ENCODE results near the gene CAPN1. TPM values are rescaled to one million over a fixed set of nuclear protein-coding genes. Genes with fewer than 3 reads are reported as not detected.
A peak's percentile ranks its signal among the peaks of the same experiment; 100 is the strongest.
"Not testable (repeated sequence)": the region's sequence is repeated elsewhere in the genome, so short reads cannot be mapped to it uniquely, and the experiment has no call there.

Gene CAPN1
- total and polyA plus RNA-seq, 2 experiments from 2014 or later = 106 to 145 TPM

DNA sequence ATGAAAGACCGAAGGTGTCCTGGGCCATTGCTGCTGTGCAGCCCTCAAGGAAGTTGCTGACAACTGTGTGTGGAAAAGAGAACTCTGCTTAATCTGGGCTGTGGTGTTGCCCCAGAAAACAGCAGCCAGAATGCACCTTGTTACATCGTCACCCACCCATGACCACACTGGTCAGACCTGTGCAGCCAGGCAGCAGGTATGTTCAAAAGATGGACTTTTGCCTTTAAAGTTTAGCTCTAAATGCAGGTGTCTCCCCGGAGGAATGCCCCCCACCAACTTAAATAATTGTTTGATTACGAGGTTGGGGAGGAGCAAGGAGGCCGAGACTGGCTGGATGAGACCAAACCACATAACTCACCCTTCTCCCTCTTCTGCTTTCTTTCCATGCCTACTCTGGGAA is 64.8 kb downstream of the CAPN1 start:
- Histone ChIP-seq H3K27me3 (replicated peaks; ENCODE audit: insufficient read depth) (no peaks in the 10 kb centered on the region), H2AFZ (no peak overlapping the region), H3K9me3 (ENCODE audit: low read depth) (no peaks in the 10 kb centered on the region), H3F3A (ENCODE audit: insufficient read depth) (no peaks in the 10 kb centered on the region), H3K9me2 (ENCODE audit: insufficient read depth) (no peaks in the 10 kb centered on the region), H4K20me1 (ENCODE audit: insufficient read depth) (no peaks in the 10 kb centered on the region), H3K36me3 (ENCODE audit: low read depth) (no peaks in the 10 kb centered on the region), H3K4me2 (ENCODE audit: unreplicated experiment) (no peak overlapping the region), H3K9ac (no peak overlapping the region), H3K4me1 (ENCODE audit: insufficient read depth) (no peaks in the 10 kb centered on the region), H3K79me2 (ENCODE audit: insufficient read depth) (no peaks in the 10 kb centered on the region), H3K27ac (no peak overlapping the region), H3K4me3 (no peak overlapping the region)
- WGBS, 2 experiments (ENCODE audit: low coverage in 1 of 2, low lambda C conversion rate in 2 of 2, missing lambda C conversion rate in 2 of 2) = 68 to 69% methylated on average over 5 of the region's 5 CpGs
- in situ Hi-C loops (cut with MboI) = no loop called here
- TF ChIP-seq EZH2 (IDR thresholded peaks at IDR 0.05; ENCODE audit: insufficient read depth, poor library complexity, severe bottlenecking) (no peak), EZH2phosphoT487 (IDR thresholded peaks at IDR 0.05; ENCODE audit: insufficient read depth, low read depth) (no peak)
- DNase-seq = no peak

DNA sequence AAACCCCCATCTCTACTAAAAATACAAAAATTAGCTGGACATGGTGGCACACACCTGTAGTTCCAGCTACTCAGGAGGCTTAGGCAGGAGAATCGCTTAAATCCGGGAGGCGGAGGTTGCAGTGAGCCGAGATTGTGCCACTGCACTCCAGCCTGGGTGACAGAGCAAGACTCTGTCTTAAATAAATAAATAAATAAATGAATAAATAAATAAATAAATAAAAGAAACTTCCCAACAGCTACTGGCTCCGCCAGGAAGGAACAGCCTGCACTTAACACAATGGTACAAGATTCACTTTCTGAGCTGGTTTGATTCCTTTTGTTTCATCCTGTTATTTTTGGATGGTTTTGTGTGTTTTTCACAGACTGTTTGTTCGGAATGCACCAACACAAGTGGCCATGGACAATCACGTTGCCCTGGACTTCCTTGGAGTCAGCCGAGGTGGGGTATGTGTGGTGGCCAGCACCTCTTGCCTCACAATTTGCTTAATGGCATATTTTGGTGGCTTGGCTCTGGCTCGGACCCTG is 66.5 kb downstream of the CAPN1 start:
- H3K9ac ChIP-seq; H3K9me3 ChIP-seq (ENCODE audit: low read depth); H3K27me3 ChIP-seq (replicated peaks; ENCODE audit: insufficient read depth); H3K4me1 ChIP-seq (ENCODE audit: insufficient read depth); H3K9me2 ChIP-seq (ENCODE audit: insufficient read depth); H3K4me2 ChIP-seq (ENCODE audit: unreplicated experiment); H3F3A ChIP-seq (ENCODE audit: insufficient read depth); DNase-seq; H4K20me1 ChIP-seq (ENCODE audit: insufficient read depth); H3K36me3 ChIP-seq (ENCODE audit: low read depth); H3K27ac ChIP-seq; H3K79me2 ChIP-seq (ENCODE audit: insufficient read depth); H2AFZ ChIP-seq; in situ Hi-C loops (cut with MboI); H3K4me3 ChIP-seq: not testable (repeated sequence)
- WGBS, 2 experiments (ENCODE audit: low coverage in 1 of 2, low lambda C conversion rate in 2 of 2, missing lambda C conversion rate in 2 of 2) = 82 to 92% methylated on average over 8 to 9 of the region's 9 CpGs

DNA sequence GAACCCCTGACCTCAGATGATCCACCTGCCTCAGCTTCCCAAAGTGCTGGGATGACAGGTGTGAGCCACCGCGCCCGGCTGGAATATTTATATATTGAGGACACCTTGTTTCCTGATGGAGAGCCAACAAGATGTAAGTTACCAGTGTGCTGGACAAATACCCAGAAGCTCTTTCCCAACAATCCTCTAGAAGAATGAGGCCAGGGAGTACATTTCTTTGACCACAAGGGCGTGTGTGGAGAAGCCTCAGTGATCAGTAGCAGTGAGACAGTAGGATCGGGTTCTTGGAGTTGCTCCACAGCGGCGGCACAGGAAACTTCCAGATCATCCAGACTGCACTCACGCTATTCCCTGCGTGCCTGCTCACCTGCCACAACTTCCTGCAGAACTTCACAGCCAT is 69.7 kb downstream of the CAPN1 start:
- H4K20me1 ChIP-seq (ENCODE audit: insufficient read depth) = no peaks in the 10 kb centered on the region
- H3K9me2 ChIP-seq (ENCODE audit: insufficient read depth) = no peaks in the 10 kb centered on the region
- no peak overlapping the region for H3K4me2 ChIP-seq (ENCODE audit: unreplicated experiment)
- 71 to 81% methylated on average over 9 of the region's 9 CpGs for WGBS, 2 experiments (ENCODE audit: low coverage in 1 of 2, low lambda C conversion rate in 2 of 2, missing lambda C conversion rate in 2 of 2)
- H2AFZ ChIP-seq = no peak overlapping the region
- H3F3A ChIP-seq (ENCODE audit: insufficient read depth) = no peaks in the 10 kb centered on the region
- H3K27me3 ChIP-seq (replicated peaks; ENCODE audit: insufficient read depth) = no peaks in the 10 kb centered on the region
- H3K9ac ChIP-seq = no peak overlapping the region
- no peaks in the 10 kb centered on the region for H3K79me2 ChIP-seq (ENCODE audit: insufficient read depth)
- peak; percentile 28 for DNase-seq
- H3K9me3 ChIP-seq (ENCODE audit: low read depth) = no peaks in the 10 kb centered on the region
- H3K27ac ChIP-seq = no peak overlapping the region
- in situ Hi-C loops (cut with MboI) = no loop called here
- no peak overlapping the region for H3K4me3 ChIP-seq
- H3K36me3 ChIP-seq (ENCODE audit: low read depth) = no peaks in the 10 kb centered on the region
- no peak for TF ChIP-seq EZH2 (IDR thresholded peaks at IDR 0.05; ENCODE audit: insufficient read depth, poor library complexity, severe bottlenecking)
- no peak for TF ChIP-seq EZH2phosphoT487 (IDR thresholded peaks at IDR 0.05; ENCODE audit: insufficient read depth, low read depth)
- no peaks in the 10 kb centered on the region for H3K4me1 ChIP-seq (ENCODE audit: insufficient read depth)

DNA sequence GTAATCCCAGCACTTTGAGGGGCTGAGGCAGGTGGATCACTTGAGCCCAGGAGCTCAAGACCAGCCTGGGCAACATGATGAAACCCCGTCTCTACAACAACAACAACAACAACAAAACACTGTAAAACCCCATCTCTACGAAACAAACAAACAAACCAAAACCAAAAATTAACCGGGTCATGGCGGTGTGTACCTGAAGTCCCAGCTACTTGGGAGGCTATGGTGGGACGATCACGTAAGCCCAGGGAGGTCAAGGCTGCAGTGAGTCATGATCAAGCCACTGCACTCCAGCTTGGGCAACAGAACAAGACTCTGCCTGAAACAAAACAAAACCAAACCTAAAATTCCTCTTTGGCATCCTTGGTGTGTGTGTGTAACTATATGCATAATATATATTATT is 73.0 kb downstream of the CAPN1 start:
- Histone ChIP-seq H3K4me1 (ENCODE audit: insufficient read depth) (no peaks in the 10 kb centered on the region), H3K4me3 (no peak overlapping the region)
- TF ChIP-seq EZH2 (IDR thresholded peaks at IDR 0.05; ENCODE audit: insufficient read depth, poor library complexity, severe bottlenecking) (no peak), EZH2phosphoT487 (IDR thresholded peaks at IDR 0.05; ENCODE audit: insufficient read depth, low read depth) (no peak)

DNA sequence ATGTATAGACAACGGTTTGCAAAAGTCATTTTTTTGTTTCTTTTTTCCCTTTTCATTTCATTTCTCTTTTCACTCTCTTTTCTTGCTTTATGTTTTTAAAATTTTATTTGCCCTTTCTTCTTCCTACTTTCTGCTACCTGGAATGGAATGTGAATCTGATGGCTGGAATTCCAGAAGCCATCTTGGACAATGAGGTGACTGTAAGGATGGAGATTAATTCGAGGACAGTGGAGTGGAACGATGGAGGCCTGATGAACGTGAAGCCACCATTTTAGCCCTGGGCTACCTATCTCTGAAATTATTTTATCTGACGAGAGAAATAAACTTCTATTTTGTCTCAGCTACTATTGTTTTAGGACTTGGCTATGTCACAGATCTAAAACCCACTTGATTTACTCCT is 77.3 kb downstream of the CAPN1 start:
- H3K27me3 ChIP-seq (replicated peaks; ENCODE audit: insufficient read depth) = no peaks in the 10 kb centered on the region
- TF ChIP-seq EZH2phosphoT487 (IDR thresholded peaks at IDR 0.05; ENCODE audit: insufficient read depth, low read depth) (no peak), EZH2 (IDR thresholded peaks at IDR 0.05; ENCODE audit: insufficient read depth, poor library complexity, severe bottlenecking) (no peak)
- H3K36me3 ChIP-seq (ENCODE audit: low read depth) = no peaks in the 10 kb centered on the region
- no peaks in the 10 kb centered on the region for H3K9me3 ChIP-seq (ENCODE audit: low read depth)
- H3K9ac ChIP-seq = no peak overlapping the region
- peaks cover 4% of the 10 kb centered on the region for H3K4me1 ChIP-seq (ENCODE audit: insufficient read depth)
- H3K4me3 ChIP-seq = no peak overlapping the region
- H3K4me2 ChIP-seq (ENCODE audit: unreplicated experiment) = no peak overlapping the region
- no peak for DNase-seq
- peak overlapping the region; percentile 59 for H2AFZ ChIP-seq
- H3K79me2 ChIP-seq (ENCODE audit: insufficient read depth) = peaks cover 18% of the 10 kb centered on the region
- WGBS, 2 experiments (ENCODE audit: low coverage in 1 of 2, low lambda C conversion rate in 2 of 2, missing lambda C conversion rate in 2 of 2) = 35 to 41% methylated on average over 5 of the region's 5 CpGs
- H4K20me1 ChIP-seq (ENCODE audit: insufficient read depth) = no peaks in the 10 kb centered on the region
- no peaks in the 10 kb centered on the region for H3F3A ChIP-seq (ENCODE audit: insufficient read depth)
- no peaks in the 10 kb centered on the region for H3K9me2 ChIP-seq (ENCODE audit: insufficient read depth)
- H3K27ac ChIP-seq = no peak overlapping the region
- in situ Hi-C loops (cut with MboI) = no loop called here

More for the DNA sequence above, 73.0 kb downstream of the CAPN1 start:
- no peaks in the 10 kb centered on the region for H3K9me3 ChIP-seq (ENCODE audit: low read depth)
- in situ Hi-C loops (cut with MboI) = no loop called here
- H3K9me2 ChIP-seq (ENCODE audit: insufficient read depth) = no peaks in the 10 kb centered on the region
- no peaks in the 10 kb centered on the region for H3K27me3 ChIP-seq (replicated peaks; ENCODE audit: insufficient read depth)
- no peaks in the 10 kb centered on the region for H3K79me2 ChIP-seq (ENCODE audit: insufficient read depth)
- WGBS, 2 experiments (ENCODE audit: low coverage in 1 of 2, low lambda C conversion rate in 2 of 2, missing lambda C conversion rate in 2 of 2) = 70 to 76% methylated on average over 6 of the region's 6 CpGs
- no peak overlapping the region for H3K4me2 ChIP-seq (ENCODE audit: unreplicated experiment)
- no peak overlapping the region for H3K9ac ChIP-seq
- DNase-seq = no peak
- H3F3A ChIP-seq (ENCODE audit: insufficient read depth) = no peaks in the 10 kb centered on the region
- H2AFZ ChIP-seq = no peak overlapping the region
- H4K20me1 ChIP-seq (ENCODE audit: insufficient read depth) = no peaks in the 10 kb centered on the region
- H3K27ac ChIP-seq = no peak overlapping the region
- no peaks in the 10 kb centered on the region for H3K36me3 ChIP-seq (ENCODE audit: low read depth)
